GM20431 (cell line): Measurements from ENCODE around the gene B3GAT1.
"Not testable (repeated sequence)": the region's sequence is repeated elsewhere in the genome, so short reads cannot be mapped to it uniquely, and the experiment has no call there.

Source experiments
- in situ Hi-C: fragments of 300-500 bp; cut with MseI, MboI; formaldehyde crosslinking; loops from one replicate; pipeline ENCODE4 v1.15.0; 2020; ENCODE audit warnings: low sequenced_read_pairs; ENCODE audit not compliant: unreplicated experiment

The B3GAT1 gene

DNA sequence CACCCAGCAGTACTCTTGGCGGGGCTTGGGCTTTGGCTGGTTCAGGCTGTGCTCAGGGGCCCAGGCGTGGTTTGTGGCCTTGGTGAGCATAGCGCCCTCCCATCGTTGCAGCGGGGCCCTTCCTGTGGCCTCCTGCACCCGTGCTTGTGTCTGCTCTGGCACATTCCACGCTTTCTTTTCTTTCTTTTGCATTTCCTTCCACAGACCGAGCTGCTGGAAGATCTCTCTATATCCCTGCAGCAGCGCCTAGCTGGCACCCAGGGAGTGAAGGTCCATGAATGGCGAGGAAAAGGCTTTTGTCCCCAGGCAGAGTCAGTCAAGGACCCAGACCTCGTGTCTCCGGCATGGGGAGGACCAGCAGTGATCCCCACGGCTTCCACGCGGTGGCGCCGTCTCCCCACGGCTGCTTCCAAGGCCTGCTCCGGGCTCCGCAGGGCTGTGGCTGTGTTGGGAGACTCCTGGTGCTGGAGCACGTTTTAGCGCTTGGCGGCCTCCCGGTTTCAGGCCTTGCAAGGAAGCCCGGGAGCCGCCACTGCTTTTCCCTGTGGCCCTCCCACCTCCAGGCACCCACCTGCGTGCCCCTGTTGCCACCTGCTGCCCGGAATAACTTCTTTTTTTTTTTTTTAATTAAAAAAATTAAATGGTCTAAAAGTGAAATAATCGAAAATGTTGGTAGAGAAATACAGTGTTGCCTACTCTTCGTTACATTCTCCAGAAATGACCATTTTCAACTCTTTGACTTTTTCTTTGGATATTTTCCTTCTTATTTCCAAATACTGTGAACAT lies 51.8 kb downstream of the B3GAT1 start:
- in situ Hi-C loops: no loop called here

DNA sequence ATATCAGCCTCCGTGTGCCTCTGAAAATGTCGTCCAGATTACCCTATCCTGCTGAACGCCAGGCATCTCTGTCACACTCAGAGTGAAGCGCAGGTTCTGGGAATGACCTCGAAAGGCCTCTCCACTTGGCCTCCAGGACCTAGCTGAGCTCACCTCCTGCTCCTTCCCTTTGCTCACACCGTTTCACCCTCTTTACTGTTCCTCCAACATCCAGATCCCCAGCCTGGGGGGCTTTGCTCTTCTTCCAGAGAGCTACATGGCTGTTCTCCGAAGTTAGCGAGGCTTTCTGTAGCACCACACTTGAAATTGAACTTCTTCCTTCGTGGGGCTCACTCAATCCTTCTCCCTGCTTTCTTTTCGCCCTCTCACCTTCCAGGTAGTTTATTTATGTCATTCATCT lies 52.4 kb downstream of the B3GAT1 start:
- in situ Hi-C loops: no loop called here

DNA sequence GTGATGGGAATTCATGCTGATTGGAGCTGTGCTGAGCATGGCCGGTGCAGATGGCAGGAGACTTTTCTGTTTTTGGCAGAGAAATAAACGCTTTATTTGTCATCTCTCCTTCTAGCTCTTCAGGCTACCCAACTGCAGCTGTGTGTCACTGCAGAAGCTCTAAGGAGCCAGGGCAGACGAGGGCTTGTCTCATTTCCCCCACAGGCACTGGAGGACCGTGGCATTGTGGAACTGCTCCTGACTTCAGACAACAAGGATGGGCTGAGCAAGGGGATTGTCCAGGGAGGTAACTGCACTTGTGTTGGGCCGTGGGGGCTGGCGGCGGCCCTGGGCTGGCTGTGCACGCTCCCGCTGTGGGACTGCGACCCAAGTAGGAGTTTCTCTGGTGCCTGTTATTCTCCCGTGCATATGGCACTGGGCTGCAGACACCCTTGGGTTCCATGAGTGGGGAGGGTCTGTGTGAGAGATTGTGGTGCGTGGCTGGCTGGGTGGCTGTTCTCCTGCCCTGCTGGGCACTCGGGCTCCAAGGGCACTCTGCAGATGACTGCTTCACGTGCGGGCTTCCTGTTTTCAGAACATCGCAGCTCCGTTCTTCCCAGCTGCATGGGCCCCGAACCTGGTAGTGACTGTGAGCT lies 53.1 kb downstream of the B3GAT1 start:
- in situ Hi-C loops: no loop called here

DNA sequence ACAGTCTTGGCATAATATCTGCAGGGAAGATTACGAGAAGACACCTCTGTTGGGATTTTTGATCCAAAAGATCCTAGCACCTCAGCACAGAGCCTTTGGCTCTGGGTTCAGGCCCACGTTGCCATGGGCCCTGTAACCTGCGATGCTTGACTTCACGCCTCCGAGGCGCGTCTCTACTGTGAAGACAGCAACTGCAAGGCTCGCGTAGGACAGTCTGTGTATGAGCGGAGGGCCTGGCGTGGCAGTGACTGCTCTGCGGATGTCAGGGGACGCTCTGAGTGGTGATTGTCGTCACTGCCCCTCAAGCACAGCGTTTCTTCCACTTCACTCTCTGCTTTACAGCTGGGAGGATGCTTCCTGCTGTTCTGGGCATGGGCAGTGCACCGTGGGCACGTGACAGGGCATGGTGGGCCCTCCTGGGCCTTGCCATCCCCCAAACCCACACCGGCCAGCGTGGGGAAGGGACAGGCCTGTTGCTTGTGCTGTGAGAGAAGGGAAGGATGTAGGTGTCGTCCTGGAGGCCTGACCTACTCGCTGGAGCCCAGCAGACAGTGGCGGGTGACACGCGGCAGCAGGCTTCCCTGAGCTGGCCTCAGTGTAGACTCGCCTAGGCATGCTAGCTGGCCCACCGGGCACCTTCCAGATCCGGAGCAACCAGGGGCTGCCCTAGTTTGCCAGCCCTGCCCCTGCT lies 53.7 kb downstream of the B3GAT1 start:
- in situ Hi-C loops: no loop called here

DNA sequence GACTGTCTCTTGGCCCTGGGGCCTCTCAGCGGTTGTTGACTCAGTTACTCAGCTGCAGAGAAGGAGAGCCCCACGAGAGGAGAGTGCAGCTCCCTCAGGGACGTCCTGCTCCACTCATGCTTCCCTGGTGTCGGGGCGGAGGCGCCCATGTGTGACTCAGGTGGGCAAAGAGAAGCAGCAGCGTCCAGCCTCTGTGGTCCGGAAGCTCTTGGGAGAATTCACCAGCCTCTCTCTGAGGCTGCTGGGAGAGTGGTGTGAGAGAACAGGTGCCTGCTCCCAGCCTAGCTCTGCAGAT lies 54.5 kb downstream of the B3GAT1 start:
- in situ Hi-C loops: no loop called here

DNA sequence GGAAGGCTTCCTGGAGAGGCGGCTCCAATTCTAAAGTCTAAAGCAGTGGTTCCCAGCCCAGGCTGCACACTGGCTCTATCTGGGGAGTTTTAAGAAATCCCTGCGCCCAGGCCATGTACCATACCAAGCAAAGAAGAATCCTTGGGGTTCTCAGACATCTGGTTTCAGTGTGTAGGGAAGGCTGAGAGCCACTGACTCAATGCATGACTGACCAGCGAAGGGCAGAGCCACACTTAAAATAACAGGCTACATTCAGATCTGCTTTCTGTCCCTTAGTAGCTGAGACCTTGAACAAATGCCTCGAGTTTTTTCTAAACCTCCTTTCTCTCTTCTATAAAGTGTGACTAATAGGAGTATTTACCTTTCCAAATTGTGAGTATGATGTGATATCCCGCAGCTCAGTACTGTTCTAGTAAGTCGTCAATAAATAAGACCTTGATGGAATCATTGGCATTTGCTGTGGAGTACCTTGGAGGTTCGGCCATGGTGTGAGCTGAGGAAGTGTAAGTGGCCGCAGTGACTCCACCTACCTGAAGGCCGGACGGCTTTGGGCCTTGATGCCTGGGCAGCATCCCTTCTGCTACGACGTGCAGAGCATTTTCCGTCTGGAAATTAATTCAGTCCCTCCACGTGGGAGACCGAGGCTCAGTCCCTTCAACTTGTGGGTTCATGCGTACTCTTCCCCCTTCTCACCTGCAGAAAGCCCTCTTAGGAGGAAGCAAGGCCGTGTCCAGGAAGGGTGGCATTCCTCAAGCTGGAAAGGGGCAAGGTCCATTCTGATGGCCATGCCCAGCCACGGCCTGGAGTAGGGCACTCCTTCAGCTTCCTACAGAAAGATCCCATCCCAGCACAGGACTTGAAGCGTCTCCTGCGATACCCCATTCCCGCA lies 55.1 kb downstream of the B3GAT1 start:
- in situ Hi-C loops: no loop called here

DNA sequence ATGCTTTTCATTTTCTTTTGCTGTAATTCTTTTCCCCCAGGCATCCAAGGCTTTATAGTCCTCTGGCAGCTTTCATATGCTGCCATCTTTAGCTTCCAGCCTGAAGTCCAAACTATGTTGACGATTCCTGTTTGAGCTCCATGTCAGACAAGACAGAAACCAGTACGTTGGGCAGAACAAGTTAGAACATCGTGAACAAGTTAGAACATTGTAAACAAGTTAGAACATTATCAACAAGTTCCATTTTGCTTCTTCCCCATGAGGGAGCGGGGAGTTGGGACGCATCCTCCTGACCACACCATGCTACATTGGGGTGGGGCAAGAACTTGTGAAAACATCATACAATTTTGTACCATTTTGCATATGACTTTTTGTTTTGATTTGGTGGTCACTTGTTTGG lies 56.4 kb downstream of the B3GAT1 start:
- in situ Hi-C loops: no loop called here

DNA sequence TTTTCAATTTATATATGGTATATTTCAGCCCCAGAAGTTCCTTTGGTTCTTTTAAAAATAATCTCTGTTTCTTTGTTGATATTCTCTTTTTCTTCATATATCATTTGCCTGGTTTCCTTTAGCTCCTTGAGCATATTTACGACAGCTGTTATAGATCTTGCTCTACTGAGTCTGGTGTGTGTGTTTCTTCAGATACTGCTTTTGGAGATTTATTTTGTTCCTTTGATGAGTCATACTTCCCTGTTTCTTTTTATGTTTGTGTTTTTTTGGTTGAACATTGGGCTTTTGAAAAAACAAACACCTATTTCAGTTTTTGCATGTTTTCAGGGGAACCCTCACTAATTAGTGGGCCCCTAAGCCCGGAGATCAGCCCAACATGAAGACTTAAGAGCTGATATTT lies 56.9 kb downstream of the B3GAT1 start:
- in situ Hi-C loops: no loop called here

DNA sequence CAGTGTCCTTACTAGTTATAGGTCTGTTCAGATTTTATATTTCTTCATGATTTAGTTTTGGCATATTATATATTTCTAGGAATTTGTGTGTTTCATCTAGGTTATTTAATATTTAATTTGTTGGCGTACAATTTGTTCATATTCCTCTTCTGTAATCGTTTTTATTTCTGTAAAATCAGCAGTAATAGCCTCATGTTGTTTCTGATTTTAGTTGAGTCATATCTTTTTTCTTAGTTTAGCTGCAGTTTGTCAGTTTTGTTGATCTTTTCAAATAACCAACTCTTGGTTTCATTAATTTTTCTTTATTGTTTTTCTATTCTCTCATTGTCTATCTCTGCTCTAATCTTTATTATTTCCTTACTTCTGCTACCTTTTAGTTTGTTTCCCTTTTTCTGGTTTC lies 59.9 kb downstream of the B3GAT1 start:
- in situ Hi-C loops: no loop called here

DNA sequence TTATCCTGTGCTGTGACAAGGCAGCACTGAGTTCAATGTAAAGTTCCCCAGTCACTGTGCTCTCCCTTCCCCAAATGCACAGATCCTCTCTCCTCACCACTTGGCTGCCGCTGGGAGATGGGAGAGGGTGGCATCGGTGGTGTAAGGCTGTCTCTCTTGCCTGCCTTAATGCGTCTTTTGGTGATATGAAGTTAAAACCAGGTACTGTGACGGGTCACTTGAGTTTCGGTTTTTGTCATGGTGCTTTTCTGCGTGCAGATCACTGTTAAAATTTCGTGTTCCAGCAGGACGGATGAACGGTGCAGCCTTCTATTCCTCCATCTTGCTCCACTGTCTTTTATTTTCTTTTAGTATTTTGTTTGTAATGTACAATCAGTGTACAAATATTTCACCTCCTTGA lies 61.7 kb downstream of the B3GAT1 start:
- in situ Hi-C loops: no loop called here

DNA sequence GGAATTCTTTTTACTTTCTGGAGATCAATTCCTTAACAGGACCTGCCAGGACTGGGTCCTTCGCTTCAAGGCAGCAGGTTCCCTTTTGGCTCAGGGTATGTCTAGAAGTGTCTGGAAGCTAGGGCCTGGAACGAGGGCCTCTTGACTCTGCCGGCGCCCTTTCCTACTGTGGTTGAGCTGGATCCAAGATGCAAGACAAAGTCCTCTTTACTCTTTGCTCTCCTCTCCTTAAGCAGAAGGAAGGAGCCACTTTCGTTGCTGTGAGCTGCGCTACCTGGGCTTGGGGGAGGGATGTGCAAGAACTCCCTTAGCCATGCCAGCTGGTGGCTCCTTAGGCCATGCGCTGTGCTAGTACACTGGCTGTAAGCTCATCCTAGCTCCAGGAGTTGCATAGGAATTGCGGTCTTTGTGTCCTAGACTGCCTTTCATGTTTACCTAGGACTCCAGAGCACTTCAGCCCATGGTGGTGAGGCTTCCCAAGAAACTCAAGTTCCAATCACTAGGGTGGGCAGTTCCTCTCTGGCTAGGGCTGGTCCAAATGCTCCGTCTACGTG lies 62.2 kb downstream of the B3GAT1 start:
- in situ Hi-C loops: no loop called here

DNA sequence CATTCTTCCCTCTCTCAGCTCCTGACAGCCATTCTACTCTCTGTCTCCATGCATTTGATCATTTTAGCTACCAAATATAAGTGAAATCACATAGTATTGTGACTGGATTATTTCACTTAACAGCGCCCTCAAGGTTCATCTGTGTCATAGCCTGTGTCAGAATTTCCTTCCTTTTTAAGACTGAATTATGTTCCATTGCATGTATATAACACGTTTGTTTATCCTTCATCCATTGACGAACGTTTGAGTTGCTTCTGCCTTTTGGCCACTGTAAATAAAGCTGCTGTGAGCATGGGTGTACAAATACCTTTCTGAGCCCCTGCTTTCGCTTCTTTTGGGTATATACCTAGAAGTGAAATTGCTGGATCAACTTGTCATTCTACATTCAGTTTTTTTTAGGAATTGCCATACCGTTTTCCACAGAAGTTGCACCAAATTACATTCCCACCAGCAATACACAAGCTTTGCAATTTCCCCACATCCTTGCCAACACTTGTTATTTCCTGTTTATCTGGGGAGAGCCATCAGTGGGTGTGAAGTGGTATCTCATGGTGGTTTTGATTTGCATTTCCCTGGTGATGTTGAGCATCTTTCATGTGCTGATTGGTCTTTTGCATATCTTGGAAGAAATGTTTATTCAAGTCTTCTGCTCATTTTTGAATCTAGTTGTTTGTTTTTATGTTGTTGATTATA lies 62.8 kb downstream of the B3GAT1 start:
- in situ Hi-C loops: no loop called here

DNA sequence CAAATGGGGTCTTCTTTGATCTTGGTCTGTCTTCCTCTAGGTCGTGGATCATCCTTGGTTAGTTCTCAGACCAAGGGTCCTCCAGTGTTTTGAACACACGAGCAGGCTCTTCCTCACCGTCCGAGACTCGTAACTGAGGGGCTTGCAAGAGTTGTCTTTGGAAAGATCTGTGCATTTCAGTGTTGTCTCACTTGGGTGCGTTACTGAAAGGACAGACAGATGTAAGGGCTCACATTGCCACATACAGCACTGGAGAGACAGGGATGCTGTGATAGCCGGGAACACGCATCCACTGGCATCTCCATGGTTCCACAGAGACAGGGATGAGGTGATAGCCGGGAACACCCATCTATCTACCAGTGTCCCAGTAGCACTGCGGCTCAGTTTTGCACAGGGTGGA lies 64.6 kb downstream of the B3GAT1 start:
- in situ Hi-C loops: no loop called here

DNA sequence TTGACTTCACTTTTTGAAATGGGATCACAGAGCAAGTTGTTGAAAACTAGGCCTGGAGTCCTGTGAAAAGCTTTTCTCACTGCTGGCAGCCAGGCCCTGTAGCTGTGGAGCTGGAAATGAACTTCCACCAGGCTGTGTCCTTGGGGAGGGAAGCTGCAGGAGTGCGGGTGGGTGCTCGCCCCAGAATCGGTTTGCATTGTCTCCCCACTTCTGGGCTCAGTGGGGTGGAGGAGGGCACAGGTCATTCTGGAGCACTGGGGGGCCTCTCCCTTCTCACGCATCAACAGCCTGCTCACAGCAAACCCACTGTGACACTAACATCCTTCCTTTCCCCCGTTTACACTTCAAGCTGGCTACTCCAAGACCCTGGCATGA lies 65.1 kb downstream of the B3GAT1 start:
- in situ Hi-C loops: no loop called here

DNA sequence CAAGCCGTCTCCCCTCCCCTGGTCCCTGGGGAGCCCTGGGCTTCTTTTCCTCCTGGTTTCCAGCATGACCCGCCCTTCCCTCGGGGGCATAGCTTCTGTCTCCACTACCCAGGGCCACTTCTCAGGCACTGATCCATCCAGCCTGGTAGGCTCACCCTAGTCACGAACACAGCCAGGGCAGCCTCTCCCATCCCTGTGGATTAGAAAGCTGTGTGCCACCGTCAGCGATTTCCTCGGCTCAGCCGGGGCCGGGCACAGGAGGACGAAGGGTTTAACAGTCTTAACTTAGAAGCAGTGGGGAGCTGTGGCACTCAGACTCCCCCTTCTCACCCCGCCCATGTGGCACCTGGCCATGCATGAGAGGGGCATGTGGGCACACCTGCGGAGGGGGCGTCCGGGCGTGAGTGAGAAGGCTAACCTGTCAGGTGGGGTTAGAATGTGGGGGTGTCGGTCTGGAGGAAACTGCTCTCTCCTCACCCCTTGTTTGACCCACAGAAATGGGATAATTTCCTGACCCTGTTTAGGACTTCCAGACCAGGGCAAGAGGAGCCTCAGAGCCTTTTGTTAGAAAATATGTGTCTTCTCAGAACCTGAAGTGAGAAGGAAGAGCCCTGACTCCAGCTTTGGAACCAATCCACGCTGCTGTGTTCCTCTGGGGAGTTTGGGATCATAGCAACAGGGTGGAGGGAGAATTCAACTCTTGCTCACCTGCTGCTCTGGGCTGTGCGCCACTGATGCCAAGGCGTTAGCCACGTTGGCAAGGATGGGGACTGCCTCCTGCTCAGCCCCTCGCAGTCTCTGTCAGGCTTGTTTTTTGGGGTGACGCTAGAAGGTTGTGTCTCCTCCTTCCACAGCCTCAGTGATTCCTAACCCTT lies 65.7 kb downstream of the B3GAT1 start:
- in situ Hi-C loops: no loop called here

DNA sequence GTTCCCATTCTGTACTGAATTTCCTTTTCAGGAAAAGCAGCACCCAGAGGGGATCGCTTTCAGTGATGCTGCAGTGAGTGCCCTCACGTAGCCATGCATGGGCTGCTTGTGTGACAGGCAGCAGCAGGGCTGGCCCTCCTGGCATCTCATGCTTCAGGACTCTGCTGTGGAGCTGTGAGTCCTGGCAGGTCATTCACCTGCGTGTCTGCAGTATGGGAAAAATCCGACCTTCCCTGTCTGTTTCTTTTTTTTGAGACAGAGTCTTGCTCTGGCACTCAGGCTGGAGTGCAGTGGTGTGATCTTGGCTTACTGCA lies 66.8 kb downstream of the B3GAT1 start:
- in situ Hi-C loops: no loop called here

DNA sequence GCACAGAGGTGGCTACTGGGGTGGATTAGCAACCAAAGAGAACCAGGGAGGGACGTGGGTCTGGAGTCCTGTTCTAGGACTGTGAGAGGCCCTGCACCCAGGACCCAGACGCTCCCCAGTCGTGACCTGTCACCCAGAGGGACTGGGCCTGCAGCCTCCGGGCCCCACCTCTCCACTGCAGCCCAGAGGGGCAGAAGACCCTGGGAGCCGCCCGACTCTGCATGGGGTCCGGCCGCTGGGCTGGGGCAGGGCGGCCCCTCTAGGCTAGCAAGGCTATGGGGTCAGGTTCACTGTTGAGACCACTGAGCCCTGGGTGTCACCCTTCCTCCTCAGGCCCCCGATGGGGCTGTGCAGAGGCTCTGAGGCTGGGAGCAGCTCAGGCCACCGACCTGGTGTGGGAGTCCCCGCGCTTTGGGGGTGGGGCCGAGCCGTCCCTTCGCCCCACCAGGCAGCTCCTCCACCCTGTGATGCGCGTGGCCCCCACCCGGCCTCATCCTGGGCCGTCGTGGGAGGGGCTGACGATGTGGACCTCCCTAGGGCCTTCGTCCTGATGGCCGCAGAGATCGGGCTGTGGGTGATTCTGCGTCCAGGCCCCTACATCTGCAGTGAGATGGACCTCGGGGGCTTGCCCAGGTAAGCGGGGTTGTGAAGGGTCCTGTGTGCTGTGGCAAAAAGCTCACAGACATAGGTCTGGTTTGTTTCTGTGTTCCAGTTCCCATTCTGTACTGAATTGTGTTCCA lies 67.4 kb downstream of the B3GAT1 start:
- in situ Hi-C loops: not testable (repeated sequence)

DNA sequence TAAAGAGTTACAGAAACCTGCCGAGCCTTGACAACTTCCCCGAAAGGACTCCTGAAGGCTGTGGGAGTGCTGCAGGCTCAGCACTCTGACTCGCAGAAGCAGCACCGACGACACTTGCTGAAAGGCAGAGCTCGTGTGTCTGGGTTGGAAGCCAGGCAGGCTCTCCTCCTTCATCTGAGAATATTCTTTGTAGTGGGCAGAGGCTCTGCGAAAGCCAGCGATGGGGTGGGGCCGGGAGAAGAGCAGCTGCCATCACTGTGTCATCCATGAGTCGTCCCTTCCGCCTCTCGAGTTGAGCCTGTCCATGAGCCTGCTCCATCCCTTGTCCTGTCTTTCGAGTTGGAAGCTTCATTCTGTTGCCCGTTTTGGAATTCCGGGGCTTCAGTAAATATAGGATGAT lies 68.4 kb downstream of the B3GAT1 start:
- in situ Hi-C loops: no loop called here
